SH-SY5Y (cell line): ENCODE data around the gene DLGAP1.

Experiments
- GATA2 ChIP-seq: IDR thresholded peaks from 2 replicates; pipeline ENCODE4 v1.6.1; 2011; ENCODE audit warnings: mild to moderate bottlenecking, low read depth, low read length
- GATA3 ChIP-seq: IDR thresholded peaks from 2 replicates; pipeline ENCODE4 v1.6.1; 2011; ENCODE audit warnings: low read depth, mild to moderate bottlenecking, low read length, moderate library complexity

DNA sequence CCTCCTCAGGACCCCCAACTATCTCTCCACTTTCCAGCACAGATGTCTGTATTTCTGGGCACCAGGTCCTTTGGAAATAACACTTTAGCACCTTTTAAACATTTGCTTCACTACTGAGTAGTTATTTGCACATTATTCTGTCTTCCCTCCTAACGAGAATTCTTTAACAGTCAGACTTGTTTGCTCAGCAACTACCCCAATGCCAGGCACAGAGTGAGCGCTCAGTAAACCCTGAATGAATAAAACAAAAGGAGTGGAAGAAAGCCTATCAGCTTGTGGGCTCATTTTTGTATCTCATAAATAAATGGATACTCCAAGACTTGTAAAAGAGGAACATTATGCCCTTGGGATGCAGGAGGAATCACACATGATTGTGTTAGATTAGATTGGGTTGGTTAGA lies 554.8 kb downstream of the DLGAP1 start:
- TF ChIP-seq GATA2 (no peak), GATA3 (no peak)
